GM18907 (cell line): ENCODE measurements around the gene ITSN1.

Experiments used
- ATAC-seq: cut with Tn5 transposase; IDR thresholded peaks from one replicate; pipeline ENCODE4 v1.9.1; 2021; ENCODE audit warnings: mild to moderate bottlenecking, moderate library complexity; ENCODE audit not compliant: unreplicated experiment

The ITSN1 gene

GRCh38 chr21:33945652-33946270, 303.5 kb downstream of the ITSN1 start:
- ATAC-seq, result no peak

DNA sequence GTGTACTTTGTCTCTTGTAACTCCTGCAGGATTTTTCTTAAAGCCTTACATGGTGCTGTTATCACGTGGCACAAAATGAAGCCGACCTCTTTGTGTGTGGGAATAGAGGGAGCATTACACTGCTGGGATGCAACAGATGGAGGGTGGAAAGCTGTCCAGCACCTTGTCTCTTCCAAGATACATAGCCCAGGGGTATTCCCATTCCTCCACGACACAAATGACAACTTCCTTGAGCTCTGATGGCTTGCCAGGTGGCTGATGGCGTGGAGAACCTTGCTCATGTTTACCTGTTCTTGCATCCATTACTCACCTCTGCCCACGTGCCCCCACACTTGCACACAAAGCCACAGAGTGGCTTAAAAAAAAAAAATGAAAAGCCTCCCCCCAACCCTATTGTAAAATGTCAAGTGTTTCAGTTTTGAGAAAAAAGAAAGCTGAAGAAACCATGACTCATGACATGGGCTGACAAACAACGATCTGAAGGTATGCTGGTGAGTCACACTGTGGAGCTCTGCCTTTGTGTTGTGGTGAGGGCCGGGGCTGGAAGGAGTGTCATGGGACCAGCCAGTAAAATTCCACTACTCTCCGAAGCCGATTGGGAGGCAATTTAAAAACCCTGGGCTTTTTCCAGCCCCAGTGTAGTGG, 305.3 kb downstream of the ITSN1 start:
- ATAC-seq, result peak; percentile 64

DNA sequence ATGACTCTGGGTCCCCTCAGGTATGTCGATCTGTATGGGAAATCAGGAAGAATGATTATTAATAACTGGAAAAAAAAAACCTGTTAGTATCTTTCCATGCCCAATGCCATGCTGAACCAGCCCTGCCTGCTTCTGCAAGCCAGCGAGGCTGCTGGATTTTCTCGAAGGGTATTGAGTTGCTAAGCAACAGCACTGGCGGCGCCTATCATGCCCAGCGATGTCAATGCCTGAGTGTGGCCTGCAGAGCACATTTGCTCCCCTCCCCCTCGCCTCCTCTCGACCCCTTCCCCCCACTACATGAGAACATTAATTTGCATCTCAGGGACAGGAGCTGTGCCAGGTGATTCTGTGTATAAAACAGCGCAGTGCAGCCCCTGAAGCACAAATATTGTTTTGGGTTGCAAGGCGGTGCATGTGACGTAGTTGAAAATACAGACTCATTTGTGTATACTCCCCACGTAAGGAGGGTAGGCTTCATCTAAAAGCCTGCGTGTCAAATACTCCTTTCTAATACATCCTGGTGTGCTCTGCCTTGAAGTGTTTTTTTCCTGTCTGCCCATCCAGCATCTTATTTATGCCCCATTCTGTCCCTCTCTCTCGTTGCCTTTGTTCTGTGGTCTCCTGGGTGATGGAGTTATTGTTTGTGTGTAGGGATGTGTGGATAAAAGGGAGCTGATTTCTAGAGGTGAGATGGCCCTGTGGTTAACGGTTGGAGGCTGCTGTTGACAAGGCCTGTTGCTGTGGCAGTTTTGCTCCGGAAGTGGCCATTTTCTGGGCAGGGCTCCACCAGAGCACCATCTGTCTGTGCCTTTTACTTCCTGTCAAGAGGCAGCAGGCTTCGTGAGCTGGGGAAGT, 306.0 kb downstream of the ITSN1 start:
- peak; percentile 61 for ATAC-seq

- ATAC-seq, result no peak
These were observed 306.7 kb downstream of the ITSN1 start for GRCh38 chr21:33948951-33949444.
